22Rv1 (cell line): ENCODE measurements around the gene FEM1A.

Experiments used
- CTCF ChIP-seq: fragments of 450-650 bp; IDR thresholded peaks from 2 replicates; pipeline ENCODE4 v1.5.1; 2017; ENCODE audit warnings: mild to moderate bottlenecking
- ZFX ChIP-seq: fragments of 450-650 bp; IDR thresholded peaks from 2 replicates; pipeline ENCODE4 v1.6.1; 2017; ENCODE audit warnings: antibody characterized with exemption, borderline replicate concordance

- TF ChIP-seq CTCF: no peak
- TF ChIP-seq ZFX: no peak
These were observed 9.7 kb upstream of the FEM1A start for GRCh38 chr19:4781801-4782200.
